Measurements from ENCODE around the gene EIF2S3. TPM values are rescaled to one million over a fixed set of nuclear protein-coding genes. Genes with fewer than 3 reads are reported as not detected.
A peak's percentile ranks its signal among the peaks of the same experiment; 100 is the strongest.

EIF2S3 gene
- total RNA-seq (2012; rRNA removed), result 416 and 419 TPM in 2 replicates
- polyA plus RNA-seq (2012; rRNA removed), result 71.8 and 97.9 TPM in 2 replicates
- 25.4 and 26.6 TPM in 2 replicates for polyA plus RNA-seq (2012; cell fraction: cytosol; rRNA removed)
- polyA plus RNA-seq (2012; cell fraction: nucleus; rRNA removed; ENCODE audit: low replicate concordance), result 23.5 and 133 TPM in 2 replicates
- percentile 95 among the genes with signal in this experiment for Bru-seq, nascent RNA
- BruChase-seq, experiment 1, labeled RNA remaining after a 6-hour chase, result percentile 99 among the genes with signal in this experiment
- BruChase-seq, experiment 2, labeled RNA remaining after a 2-hour chase, result percentile 98 among the genes with signal in this experiment
- long read RNA-seq, transcript EIF2S3-201 (12 exons, 2,858 nt), result major isoform, 226 of 267 reads
- long read RNA-seq, partial matches to known transcripts, result 8 of 267 reads
- long read RNA-seq, other reads (novel, unspliced or antisense), result 33 of 267 reads

- H3K79me1 ChIP-seq (ENCODE audit: low read depth in 1 of 2, low read length in 2 of 2), result peaks cover 3 to 10% of the 10 kb centered on the region in 2 experiments; a peak in 1 of 4 replicates
- peak within 1 kb of the TSS; percentile 98 for H3K14ac ChIP-seq (replicated peaks; ENCODE audit: low read depth, low read length)
- H2AK9ac ChIP-seq (replicated peaks; ENCODE audit: low read depth, low read length, poor library complexity), result peak within 1 kb of the TSS; percentile 81
- H2BK20ac ChIP-seq (ENCODE audit: low read depth, low read length), result peak within 1 kb of the TSS; percentile 73
- H3K4ac ChIP-seq (ENCODE audit: low read depth, low read length), result peak within 1 kb of the TSS; percentile 97
- peak within 1 kb of the TSS; percentile 84 for H2AK5ac ChIP-seq (ENCODE audit: low read depth, low read length)
- H2BK15ac ChIP-seq (ENCODE audit: low read depth, low read length), result peak within 1 kb of the TSS; percentile 99; the same call in 2 of the 3 replicates
- peak within 1 kb of the TSS; percentile 96 for H2BK5ac ChIP-seq (ENCODE audit: low read depth, low read length, poor library complexity, severe bottlenecking)
- BruUV-seq (replicated peaks), result no TSS peak
- in situ Hi-C loops (cut with MboI; ENCODE audit: low sequenced_read_pairs) (loop anchor here (25.0 kb wide), 1 partner anchor 342 kb away; no protein-coding TSS in a partner anchor), intact Hi-C loops (cut with micrococcal nuclease) (loop anchor here (1.0 to 10.0 kb wide), 5 partner anchors 29 to 360 kb away; partner anchors contain the start of genes CXorf58 and SAT1), dilution Hi-C loops (cut with HindIII; ENCODE audit: low sequenced_read_pairs, unreplicated experiment) (no loop called here)
- H3K56ac ChIP-seq (ENCODE audit: extremely low read depth, insufficient read depth, low read length), result peak within 1 kb of the TSS; percentile 95
- POLR2A ChIA-PET (ENCODE audit: unreplicated experiment), result interaction anchor here (0.6 to 1.5 kb wide), 3 partner anchors 11 to 99 kb away, joined by 4 to 13 read pairs (median 6); no protein-coding TSS in a partner anchor
- H2AFZ ChIP-seq (replicated peaks; ENCODE audit: low read length, poor library complexity), result peak within 1 kb of the TSS; percentile 96
- H3K18ac ChIP-seq (ENCODE audit: low read depth, low read length), result peak within 1 kb of the TSS; percentile 93
- WGBS, 2 experiments (ENCODE audit: extremely low coverage in 2 of 2, insufficient read length in 1 of 2), result 8% methylated on average over 6 of the region's 57 CpGs; no CpG with 5 or more reads in 1 of the 2 experiments
- H3K4me2 ChIP-seq (ENCODE audit: low read depth, low read length), result peak within 1 kb of the TSS; percentile 78
- H3K27me3 ChIP-seq (ENCODE audit: control insufficient read depth, insufficient read depth, low read length), result no peaks in the 10 kb centered on the region
- peak within 1 kb of the TSS; percentile 78 for H3K4me3 ChIP-seq (ENCODE audit: insufficient read depth, low read depth, low read length)
- no peaks in the 10 kb centered on the region for H3K9me1 ChIP-seq (ENCODE audit: insufficient read depth, low read length)
- peak within 1 kb of the TSS; percentile 87 to 100 for H4K8ac ChIP-seq (ENCODE audit: low read depth in 2 of 2, low read length in 2 of 2)
- H3K9me3 ChIP-seq (ENCODE audit: control insufficient read depth, insufficient read depth, low read length), result no peaks in the 10 kb centered on the region
- H3K23ac ChIP-seq (ENCODE audit: low read depth, low read length), result peak within 1 kb of the TSS; percentile 94
- peaks cover 6% of the 10 kb centered on the region for H4K20me1 ChIP-seq (ENCODE audit: insufficient read depth, low read length)
- peak within 1 kb of the TSS; percentile 82 for H4K5ac ChIP-seq (ENCODE audit: low read depth, low read length)
- H3K36me3 ChIP-seq (ENCODE audit: control insufficient read depth, insufficient read depth, low read length), result peaks cover 6% of the 10 kb centered on the region; the same call in 1 of the 2 replicates
- H3K27ac ChIP-seq (ENCODE audit: insufficient read depth, low read length), result peak within 1 kb of the TSS; percentile 96
- peak; percentile 98 for DNase-seq
- peak within 1 kb of the TSS; percentile 92 for H2BK120ac ChIP-seq (ENCODE audit: low read depth, low read length)
- H3K9ac ChIP-seq (ENCODE audit: low read depth, low read length), result peak within 1 kb of the TSS; percentile 96; the same call in 1 of the 2 replicates
- peak within 1 kb of the TSS; percentile 100 for H4K91ac ChIP-seq (ENCODE audit: insufficient read depth, low read depth, low read length)
- CTCF ChIA-PET, result interaction anchor here (0.6 to 1.7 kb wide), 8 partner anchors 12 to 391 kb away, joined by 3 to 12 read pairs (median 6); partner anchors contain the start of genes APOO, CXorf58 and KLHL15
- no peaks in the 10 kb centered on the region for H3K4me1 ChIP-seq (ENCODE audit: control insufficient read depth, insufficient read depth, low read length)
- ATAC-seq (ENCODE audit: low read depth), result peak; percentile 93
- TF ChIP-seq CHD1 (IDR thresholded peaks at IDR 0.05; ENCODE audit: low read depth, low read length) (0 out of 2 replicates have a peak, but pooled peaks have one; percentile 67), SMC3 (IDR thresholded peaks at IDR 0.05; ENCODE audit: low read depth, low read length) (peak; percentile 30; the same call in 1 of the 2 replicates), MAZ (IDR thresholded peaks at IDR 0.05; ENCODE audit: borderline replicate concordance, low read depth, low read length) (peak; percentile 77), RFX5 (IDR thresholded peaks at IDR 0.05; ENCODE audit: low read depth, low read length) (no peak), CEBPB (IDR thresholded peaks at IDR 0.05; ENCODE audit: low read depth, low read length) (peak; percentile 98), FOS (IDR thresholded peaks at IDR 0.05; ENCODE audit: low read depth, low read length) (0 out of 2 replicates have a peak, but pooled peaks have one; percentile 21), RAD21 (IDR thresholded peaks at IDR 0.05; ENCODE audit: low read length) (peak; percentile 34), RCOR1 (IDR thresholded peaks at IDR 0.05; ENCODE audit: insufficient replicate concordance, low read length) (peak; percentile 21), MXI1 (IDR thresholded peaks at IDR 0.05; ENCODE audit: borderline replicate concordance, low read depth, low read length) (peak; percentile 34; the same call in 1 of the 2 replicates), POLR2A (IDR thresholded peaks at IDR 0.05; ENCODE audit: low read depth, low read length) (peak; percentile 88), ELK1 (IDR thresholded peaks at IDR 0.05; ENCODE audit: borderline replicate concordance, low read depth, low read length) (no peak), NFE2L2 (IDR thresholded peaks at IDR 0.05; ENCODE audit: low read depth, low read length) (no peak)
Measured at GRCh38 chrX:24054182-24055042, at the start of gene EIF2S3. Gene EIF2S3, plus strand, starts transcription at chrX:24054956. Its CDS starts 13 bp downstream, at chrX:24054969.
